Activated T-helper 1 cell treated with anti-CD3 and anti-CD28 coated beads, Interleukin-12 subunit alpha, Interleukin-12 subunit beta, Interleukin-2, Interleukin-4 antibody, amounts not matched to agents 30 ng/mL and 10 ng/mL and 1 ng/mL, durations not matched to agents 14 hours and 24 hours and 36 hours (primary cell): Measurements from ENCODE around the gene PKD1L1. TPM values are rescaled to one million over a fixed set of nuclear protein-coding genes. Genes with fewer than 3 reads are reported as not detected.

ENCODE experiments used
- DNase-seq: peaks from one replicate; pipeline ENCODE4 v3.0.0; 2021; ENCODE audit warnings: low spot score
- H3K27ac Mint-ChIP-seq: one replicate; pipeline ENCODE4 v1.8.0; 2021; ENCODE audit warnings: mild to moderate bottlenecking, mixed read lengths
- H3K27me3 Mint-ChIP-seq: one replicate; pipeline ENCODE4 v1.8.0; 2022; ENCODE audit warnings: mild to moderate bottlenecking, moderate library complexity, mixed read lengths; ENCODE audit not compliant: insufficient read depth
- H3K36me3 Mint-ChIP-seq: one replicate; pipeline ENCODE4 v1.8.0; 2021; ENCODE audit warnings: low read depth, mixed read lengths
- H3K4me1 Mint-ChIP-seq: one replicate; pipeline ENCODE4 v1.8.0; 2021; ENCODE audit warnings: low read depth, mixed read lengths
- H3K4me3 Mint-ChIP-seq: one replicate; pipeline ENCODE4 v1.8.0; 2021; ENCODE audit warnings: mild to moderate bottlenecking, moderate library complexity, mixed read lengths
- H3K9me3 Mint-ChIP-seq: one replicate; pipeline ENCODE4 v1.8.0; 2021; ENCODE audit warnings: mixed read lengths
- intact Hi-C: fragments of 100-400 bp; cut with micrococcal nuclease; formaldehyde crosslinking; loops from one replicate; pipeline ENCODE4 v1.15.1; 2024
- total RNA-seq: library from RNA; stranded (reverse); gene quantifications from 2 replicates; pipeline ENCODE4 v1.2.3, GENCODE V29; 2022

PKD1L1 gene
- total RNA-seq, 1 donor from 2014 or later = not detected

GRCh38 chr7:47979145-47979831 is 31.0 kb upstream of the PKD1L1 start, which contains the start of gene HUS1:
HUS1 (minus strand) TSS chr7:47979615; CDS start chr7:47979519, 96 bp downstream.
- Mint-ChIP-seq H3K4me1 (peaks cover 24% of the 10 kb centered on the region), H3K4me3 (peak within 1 kb of the TSS; percentile 90), H3K27ac (peak within 1 kb of the TSS; percentile 96), H3K9me3 (no peaks in the 10 kb centered on the region), H3K36me3 (peaks cover 30% of the 10 kb centered on the region), H3K27me3 (peaks cover 5% of the 10 kb centered on the region)
- DNase-seq = peak; percentile 88
- intact Hi-C loops = loop anchor here (1.0 to 2.0 kb wide), 6 partner anchors 12 to 131 kb away; partner anchors contain the start of genes C7orf57 and UPP1

GRCh38 chr7:47978790-47979144 is 30.5 kb upstream of the PKD1L1 start:
- Mint-ChIP-seq H3K4me3 (peak overlapping the region; percentile 90), H3K4me1 (peaks cover 29% of the 10 kb centered on the region), H3K27ac (peak overlapping the region; percentile 96), H3K27me3 (peaks cover 5% of the 10 kb centered on the region), H3K36me3 (peaks cover 35% of the 10 kb centered on the region), H3K9me3 (no peaks in the 10 kb centered on the region)
- DNase-seq = no peak
- intact Hi-C loops = loop anchor here (1.0 to 2.0 kb wide), 7 partner anchors 13 to 321 kb away; partner anchors contain the start of genes C7orf57 and UPP1

GRCh38 chr7:47973739-47974138 is 25.5 kb upstream of the PKD1L1 start:
- H3K27ac Mint-ChIP-seq = peak overlapping the region; percentile 60
- H3K4me3 Mint-ChIP-seq = no peak overlapping the region
- no peak for DNase-seq
- intact Hi-C loops = no loop called here
- peaks cover 37% of the 10 kb centered on the region for H3K4me1 Mint-ChIP-seq
- peaks cover 67% of the 10 kb centered on the region for H3K36me3 Mint-ChIP-seq
- no peaks in the 10 kb centered on the region for H3K27me3 Mint-ChIP-seq
- H3K9me3 Mint-ChIP-seq = no peaks in the 10 kb centered on the region

GRCh38 chr7:47970761-47971160 is 22.5 kb upstream of the PKD1L1 start:
- no peak overlapping the region for H3K27ac Mint-ChIP-seq
- H3K4me3 Mint-ChIP-seq = no peak overlapping the region
- H3K4me1 Mint-ChIP-seq = peaks cover 16% of the 10 kb centered on the region
- H3K9me3 Mint-ChIP-seq = no peaks in the 10 kb centered on the region
- intact Hi-C loops = no loop called here
- H3K36me3 Mint-ChIP-seq = peaks cover 62% of the 10 kb centered on the region
- H3K27me3 Mint-ChIP-seq = no peaks in the 10 kb centered on the region
- DNase-seq = no peak

- intact Hi-C loops = loop anchor here (1.0 kb wide), 2 partner anchors 24 to 141 kb away; no protein-coding TSS in a partner anchor
- H3K27ac Mint-ChIP-seq = no peak overlapping the region
- H3K36me3 Mint-ChIP-seq = peaks cover 64% of the 10 kb centered on the region
- peaks cover 13% of the 10 kb centered on the region for H3K4me1 Mint-ChIP-seq
- DNase-seq = peak; percentile 26
- no peak overlapping the region for H3K4me3 Mint-ChIP-seq
- no peaks in the 10 kb centered on the region for H3K27me3 Mint-ChIP-seq
- H3K9me3 Mint-ChIP-seq = no peaks in the 10 kb centered on the region
Measured at GRCh38 chr7:47968847-47969774, 20.8 kb upstream of the PKD1L1 start.

GRCh38 chr7:47967708-47968107 is 19.4 kb upstream of the PKD1L1 start:
- no peaks in the 10 kb centered on the region for H3K27me3 Mint-ChIP-seq
- H3K27ac Mint-ChIP-seq = no peak overlapping the region
- intact Hi-C loops = no loop called here
- H3K9me3 Mint-ChIP-seq = no peaks in the 10 kb centered on the region
- H3K4me1 Mint-ChIP-seq = peaks cover 5% of the 10 kb centered on the region
- H3K36me3 Mint-ChIP-seq = peaks cover 57% of the 10 kb centered on the region
- no peak overlapping the region for H3K4me3 Mint-ChIP-seq
- no peak for DNase-seq

- H3K27me3 Mint-ChIP-seq = no peaks in the 10 kb centered on the region
- no peak for DNase-seq
- intact Hi-C loops = no loop called here
- peaks cover 56% of the 10 kb centered on the region for H3K36me3 Mint-ChIP-seq
- no peak overlapping the region for H3K27ac Mint-ChIP-seq
- H3K9me3 Mint-ChIP-seq = no peaks in the 10 kb centered on the region
- H3K4me1 Mint-ChIP-seq = peaks cover 5% of the 10 kb centered on the region
- no peak overlapping the region for H3K4me3 Mint-ChIP-seq
Measured at GRCh38 chr7:47967123-47967522, 18.9 kb upstream of the PKD1L1 start.

- Mint-ChIP-seq H3K27ac (no peak overlapping the region), H3K4me1 (peaks cover 5% of the 10 kb centered on the region), H3K4me3 (no peak overlapping the region), H3K36me3 (peaks cover 62% of the 10 kb centered on the region), H3K27me3 (no peaks in the 10 kb centered on the region), H3K9me3 (no peaks in the 10 kb centered on the region)
- intact Hi-C loops = no loop called here
- DNase-seq = no peak
Measured at GRCh38 chr7:47965456-47965855, 17.2 kb upstream of the PKD1L1 start.

GRCh38 chr7:47962262-47962661 is 14.0 kb upstream of the PKD1L1 start:
- Mint-ChIP-seq H3K27me3 (no peaks in the 10 kb centered on the region), H3K27ac (no peak overlapping the region), H3K4me1 (no peaks in the 10 kb centered on the region), H3K9me3 (no peaks in the 10 kb centered on the region), H3K36me3 (peaks cover 49% of the 10 kb centered on the region), H3K4me3 (no peak overlapping the region)
- DNase-seq = no peak
- intact Hi-C loops = no loop called here

GRCh38 chr7:47957156-47957555 is 8.9 kb upstream of the PKD1L1 start:
- H3K9me3 Mint-ChIP-seq = no peaks in the 10 kb centered on the region
- DNase-seq = no peak
- no peaks in the 10 kb centered on the region for H3K27me3 Mint-ChIP-seq
- H3K36me3 Mint-ChIP-seq = peaks cover 31% of the 10 kb centered on the region
- H3K4me1 Mint-ChIP-seq = no peaks in the 10 kb centered on the region
- no peak overlapping the region for H3K27ac Mint-ChIP-seq
- H3K4me3 Mint-ChIP-seq = no peak overlapping the region
- intact Hi-C loops = no loop called here

GRCh38 chr7:47956220-47956619 is 8.0 kb upstream of the PKD1L1 start:
- H3K4me1 Mint-ChIP-seq = no peaks in the 10 kb centered on the region
- H3K4me3 Mint-ChIP-seq = no peak overlapping the region
- no peaks in the 10 kb centered on the region for H3K9me3 Mint-ChIP-seq
- H3K27ac Mint-ChIP-seq = no peak overlapping the region
- H3K36me3 Mint-ChIP-seq = peaks cover 24% of the 10 kb centered on the region
- intact Hi-C loops = no loop called here
- no peak for DNase-seq
- H3K27me3 Mint-ChIP-seq = no peaks in the 10 kb centered on the region

- H3K27ac Mint-ChIP-seq = no peak overlapping the region
- intact Hi-C loops = no loop called here
- H3K27me3 Mint-ChIP-seq = no peaks in the 10 kb centered on the region
- peaks cover 18% of the 10 kb centered on the region for H3K36me3 Mint-ChIP-seq
- DNase-seq = no peak
- no peaks in the 10 kb centered on the region for H3K9me3 Mint-ChIP-seq
- no peak overlapping the region for H3K4me3 Mint-ChIP-seq
- no peaks in the 10 kb centered on the region for H3K4me1 Mint-ChIP-seq
Measured at GRCh38 chr7:47954231-47954911, 6.1 kb upstream of the PKD1L1 start.
